Raji (cell line): Measurements from ENCODE around the gene MAPK8IP1.
A peak's percentile ranks its signal among the peaks of the same experiment; 100 is the strongest.

Experiments used
- POLR2A ChIP-seq: IDR thresholded peaks from 2 replicates; pipeline ENCODE4 v1.6.1; 2011; ENCODE audit warnings: low read depth, low read length, control low read depth; ENCODE audit not compliant: insufficient read depth

MAPK8IP1 gene

GRCh38 chr11:45885274-45885920 is at the start of gene MAPK8IP1:
TSS of gene MAPK8IP1 (plus strand) at chr11:45885651. CDS start at chr11:45885821, 170 bp downstream.
- TF ChIP-seq POLR2A, result no peak

GRCh38 chr11:45839204-45839603 is 46.2 kb upstream of the MAPK8IP1 start:
- no peak for TF ChIP-seq POLR2A

- TF ChIP-seq POLR2A, result no peak
These were observed 42.1 kb upstream of the MAPK8IP1 start for GRCh38 chr11:45843158-45843924.

- TF ChIP-seq POLR2A, result no peak
These were observed 40.5 kb upstream of the MAPK8IP1 start for GRCh38 chr11:45844822-45845578.

- no peak for TF ChIP-seq POLR2A
These were observed 39.2 kb upstream of the MAPK8IP1 start for GRCh38 chr11:45846174-45846675.

GRCh38 chr11:45846974-45847910 is 38.2 kb upstream of the MAPK8IP1 start, which contains the start of gene CRY2:
TSS of gene CRY2 (plus strand) at chr11:45847475. CDS start at chr11:45847491, 16 bp downstream.
- peak; percentile 97 for TF ChIP-seq POLR2A

- no peak for TF ChIP-seq POLR2A
These were observed 37.5 kb upstream of the MAPK8IP1 start for GRCh38 chr11:45847911-45848316.

- TF ChIP-seq POLR2A, result no peak
These were observed 36.8 kb upstream of the MAPK8IP1 start for GRCh38 chr11:45848654-45849081.

- no peak for TF ChIP-seq POLR2A
These were observed 35.0 kb upstream of the MAPK8IP1 start for GRCh38 chr11:45850446-45850845.

- TF ChIP-seq POLR2A, result no peak
These were observed 34.2 kb upstream of the MAPK8IP1 start for GRCh38 chr11:45851228-45851627.

- no peak for TF ChIP-seq POLR2A
These were observed 33.3 kb upstream of the MAPK8IP1 start for GRCh38 chr11:45852018-45852711.

GRCh38 chr11:45852712-45853101 is 32.7 kb upstream of the MAPK8IP1 start:
- TF ChIP-seq POLR2A, result no peak

- no peak for TF ChIP-seq POLR2A
These were observed 31.9 kb upstream of the MAPK8IP1 start for GRCh38 chr11:45853332-45854219.
